OCI-LY7 (cell line): ENCODE results near the gene SLIT3.

ENCODE experiments used
- CTCF ChIP-seq: fragments of 200-600 bp; sonication (generic); conservative IDR thresholded peaks from 2 replicates; pipeline ENCODE4 v1.5.1; 2014; ENCODE audit warnings: mild to moderate bottlenecking, antibody characterized with exemption, low read length, moderate library complexity, mixed read lengths
- EZH2phosphoT487 ChIP-seq: fragments of 200-600 bp; sonication (generic); IDR thresholded peaks from 2 replicates; pipeline ENCODE4 v1.6.1; 2018; ENCODE audit warnings: low read depth, borderline replicate concordance, mild to moderate bottlenecking, mixed run types, antibody characterized with exemption, low read length, moderate library complexity, mixed read lengths

GRCh38 chr5:168948746-168949145, 352.2 kb downstream of the SLIT3 start:
- TF ChIP-seq CTCF = no peak
- no peak for TF ChIP-seq EZH2phosphoT487
